Measurements from ENCODE around the gene EFTUD2.

EFTUD2 gene

DNA sequence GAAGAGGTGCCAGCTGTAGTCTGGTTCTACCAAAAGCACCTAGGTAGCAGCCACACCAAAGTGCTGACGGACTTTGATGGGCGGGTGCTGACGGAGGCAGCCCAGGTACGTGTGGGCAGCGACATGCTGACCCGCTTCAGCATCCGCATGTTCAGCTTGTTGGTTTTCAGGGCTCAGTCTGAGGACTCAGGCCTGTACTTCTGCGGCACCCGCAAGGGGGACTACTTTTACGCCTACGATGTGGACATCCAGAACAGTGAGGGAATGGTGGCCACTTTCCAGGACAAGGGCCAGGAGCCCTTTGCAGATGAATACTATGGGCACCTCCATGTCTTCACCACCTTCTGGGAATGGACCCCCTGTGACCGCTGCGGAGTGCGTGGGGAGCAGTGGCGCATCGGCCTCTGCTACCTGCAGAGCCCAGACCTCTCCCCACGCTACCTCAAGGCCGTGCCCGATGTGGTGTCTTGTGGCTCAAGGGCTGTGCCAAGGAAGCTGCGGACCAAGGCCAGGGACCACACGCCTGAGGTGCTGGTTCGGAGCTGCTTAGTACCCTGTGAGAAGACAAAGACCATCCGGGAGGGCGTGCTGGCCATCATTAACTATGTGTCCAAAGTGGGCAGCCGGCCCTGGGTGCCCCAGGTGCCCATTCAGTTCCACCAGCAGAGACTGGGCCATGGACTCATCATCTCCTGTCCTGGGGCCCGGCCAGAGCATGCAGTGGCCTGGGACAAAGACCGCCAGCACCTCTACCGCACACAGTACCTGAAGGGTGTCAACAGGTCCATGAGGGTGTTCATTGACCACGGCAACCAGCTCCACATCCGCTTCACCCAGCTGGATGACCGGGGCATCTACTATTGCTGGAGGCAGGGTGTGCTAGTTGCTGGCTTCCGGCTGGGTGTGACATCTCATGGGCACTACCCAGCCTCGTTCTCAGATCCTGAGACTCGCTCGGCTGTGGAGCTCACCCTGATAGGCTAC is 5.0 kb upstream of the EFTUD2 start:
- no peak overlapping the region for H3K4me3 ChIP-seq (replicated peaks; ENCODE audit: low read depth, low read length)
- TF ChIP-seq, protein P1, sequence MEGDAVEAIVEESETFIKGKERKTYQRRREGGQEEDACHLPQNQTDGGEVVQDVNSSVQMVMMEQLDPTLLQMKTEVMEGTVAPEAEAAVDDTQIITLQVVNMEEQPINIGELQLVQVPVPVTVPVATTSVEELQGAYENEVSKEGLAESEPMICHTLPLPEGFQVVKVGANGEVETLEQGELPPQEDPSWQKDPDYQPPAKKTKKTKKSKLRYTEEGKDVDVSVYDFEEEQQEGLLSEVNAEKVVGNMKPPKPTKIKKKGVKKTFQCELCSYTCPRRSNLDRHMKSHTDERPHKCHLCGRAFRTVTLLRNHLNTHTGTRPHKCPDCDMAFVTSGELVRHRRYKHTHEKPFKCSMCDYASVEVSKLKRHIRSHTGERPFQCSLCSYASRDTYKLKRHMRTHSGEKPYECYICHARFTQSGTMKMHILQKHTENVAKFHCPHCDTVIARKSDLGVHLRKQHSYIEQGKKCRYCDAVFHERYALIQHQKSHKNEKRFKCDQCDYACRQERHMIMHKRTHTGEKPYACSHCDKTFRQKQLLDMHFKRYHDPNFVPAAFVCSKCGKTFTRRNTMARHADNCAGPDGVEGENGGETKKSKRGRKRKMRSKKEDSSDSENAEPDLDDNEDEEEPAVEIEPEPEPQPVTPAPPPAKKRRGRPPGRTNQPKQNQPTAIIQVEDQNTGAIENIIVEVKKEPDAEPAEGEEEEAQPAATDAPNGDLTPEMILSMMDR (IDR thresholded peaks at IDR 0.05; ENCODE audit: insufficient read depth, low read length, poor library complexity, severe bottlenecking) = no peak
- no peak for DNase-seq (ENCODE audit: extremely low read depth, insufficient read length)
- no peaks in the 10 kb centered on the region for H3K36me3 ChIP-seq (ENCODE audit: control insufficient read depth, insufficient read depth, low read length)
- no peaks in the 10 kb centered on the region; the same call in 1 of the 2 replicates for H3K27me3 ChIP-seq (replicated peaks; ENCODE audit: control insufficient read depth, insufficient read depth, low read length)

DNA sequence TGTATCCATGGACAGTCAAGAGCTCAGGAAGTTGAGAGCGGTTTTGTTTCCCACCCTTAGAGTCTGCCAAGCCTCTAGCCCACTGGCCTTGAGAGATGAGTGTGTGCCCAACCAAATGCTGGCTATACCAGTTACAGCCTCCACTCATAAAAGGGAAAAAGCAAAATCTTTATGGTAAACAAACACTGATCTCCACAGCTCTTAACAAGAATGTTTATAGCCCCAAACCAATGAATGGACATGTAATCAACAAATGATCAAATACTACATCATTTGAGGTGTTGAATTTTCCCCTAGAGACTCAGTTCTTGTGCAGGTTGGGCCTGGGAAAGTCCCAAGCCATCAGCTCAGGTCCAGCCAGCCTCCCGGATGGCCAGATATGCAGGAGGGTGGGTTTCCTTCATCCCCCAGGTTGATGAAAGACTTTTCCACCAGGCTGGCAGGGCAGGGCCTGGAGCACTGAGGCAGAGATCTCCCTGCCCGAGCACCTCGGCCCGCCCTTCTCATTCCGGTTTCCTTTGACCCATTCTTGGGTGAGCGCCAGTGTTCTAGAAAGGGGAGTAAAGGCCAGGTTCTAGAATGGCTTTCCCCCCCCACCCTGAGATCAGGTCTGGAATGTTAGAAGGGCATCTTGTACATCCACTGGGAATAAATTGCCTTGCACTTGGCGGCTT is 3.9 kb upstream of the EFTUD2 start:
- TF ChIP-seq, protein P1 (IDR thresholded peaks at IDR 0.05; ENCODE audit: insufficient read depth, low read length, poor library complexity, severe bottlenecking) = no peak
- H3K27me3 ChIP-seq (replicated peaks; ENCODE audit: control insufficient read depth, insufficient read depth, low read length) = no peaks in the 10 kb centered on the region
- no peak for DNase-seq (ENCODE audit: extremely low read depth, insufficient read length)
- H3K4me3 ChIP-seq (replicated peaks; ENCODE audit: low read depth, low read length) = no peak overlapping the region
- no peaks in the 10 kb centered on the region for H3K36me3 ChIP-seq (ENCODE audit: control insufficient read depth, insufficient read depth, low read length)

DNA sequence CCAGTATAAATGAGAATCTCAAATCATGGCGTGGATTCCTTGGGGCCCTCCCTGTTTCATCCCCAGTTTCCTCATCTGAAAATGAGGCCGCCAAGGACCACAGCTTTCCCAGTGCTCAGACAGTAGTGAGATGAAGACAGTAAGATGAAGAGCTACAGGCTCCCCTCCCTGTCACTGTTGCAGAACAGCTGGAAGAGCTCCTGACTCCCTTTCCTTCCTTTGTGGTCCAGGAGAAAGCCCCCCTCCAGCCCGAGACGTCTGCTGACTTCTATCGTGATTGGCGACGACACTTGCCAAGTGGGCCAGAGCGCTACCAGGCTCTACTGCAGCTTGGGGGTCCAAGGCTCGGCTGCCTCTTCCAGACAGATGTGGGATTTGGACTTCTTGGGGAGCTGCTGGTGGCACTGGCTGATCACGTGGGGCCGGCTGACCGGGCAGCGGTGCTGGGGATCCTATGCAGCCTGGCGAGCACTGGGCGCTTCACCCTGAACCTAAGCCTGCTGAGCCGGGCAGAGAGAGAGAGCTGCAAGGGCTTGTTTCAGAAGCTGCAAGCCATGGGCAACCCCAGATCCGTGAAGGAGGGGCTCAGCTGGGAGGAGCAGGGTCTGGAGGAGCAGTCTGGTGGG is 3.0 kb upstream of the EFTUD2 start:
- no peaks in the 10 kb centered on the region for H3K27me3 ChIP-seq (replicated peaks; ENCODE audit: control insufficient read depth, insufficient read depth, low read length)
- H3K4me3 ChIP-seq (replicated peaks; ENCODE audit: low read depth, low read length) = no peak overlapping the region
- no peaks in the 10 kb centered on the region for H3K36me3 ChIP-seq (ENCODE audit: control insufficient read depth, insufficient read depth, low read length)
- no peak for DNase-seq (ENCODE audit: extremely low read depth, insufficient read length)
- TF ChIP-seq, protein P1 (IDR thresholded peaks at IDR 0.05; ENCODE audit: insufficient read depth, low read length, poor library complexity, severe bottlenecking) = no peak

DNA sequence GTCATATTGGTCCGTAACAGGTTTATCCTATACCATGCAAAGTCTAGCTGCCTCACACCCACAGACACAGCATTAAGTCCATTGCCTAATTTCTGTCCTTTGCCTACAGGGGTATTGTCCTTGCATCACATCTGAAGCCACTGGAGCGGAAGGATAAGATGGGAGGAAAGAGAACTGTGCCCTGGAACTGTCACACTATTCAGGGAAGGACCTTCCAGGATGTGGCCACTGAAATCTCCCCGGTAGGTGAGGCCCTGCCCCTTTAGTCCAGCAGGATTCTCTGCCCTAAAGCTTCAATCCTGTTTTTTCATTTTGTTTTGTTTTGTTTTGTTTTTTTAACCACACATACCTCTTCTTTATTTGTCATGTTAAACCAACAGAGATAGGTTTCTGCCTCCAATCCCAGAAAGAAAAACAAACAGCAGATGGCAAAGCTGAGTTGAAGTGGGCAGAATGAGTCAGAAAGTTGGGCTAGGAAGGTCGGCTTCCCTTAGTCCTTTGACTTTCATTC is 2.2 kb upstream of the EFTUD2 start:
- no peaks in the 10 kb centered on the region for H3K36me3 ChIP-seq (ENCODE audit: control insufficient read depth, insufficient read depth, low read length)
- DNase-seq (ENCODE audit: extremely low read depth, insufficient read length) = no peak
- TF ChIP-seq, protein P1 (IDR thresholded peaks at IDR 0.05; ENCODE audit: insufficient read depth, low read length, poor library complexity, severe bottlenecking) = no peak
- no peaks in the 10 kb centered on the region for H3K27me3 ChIP-seq (replicated peaks; ENCODE audit: control insufficient read depth, insufficient read depth, low read length)
- no peak overlapping the region for H3K4me3 ChIP-seq (replicated peaks; ENCODE audit: low read depth, low read length)

DNA sequence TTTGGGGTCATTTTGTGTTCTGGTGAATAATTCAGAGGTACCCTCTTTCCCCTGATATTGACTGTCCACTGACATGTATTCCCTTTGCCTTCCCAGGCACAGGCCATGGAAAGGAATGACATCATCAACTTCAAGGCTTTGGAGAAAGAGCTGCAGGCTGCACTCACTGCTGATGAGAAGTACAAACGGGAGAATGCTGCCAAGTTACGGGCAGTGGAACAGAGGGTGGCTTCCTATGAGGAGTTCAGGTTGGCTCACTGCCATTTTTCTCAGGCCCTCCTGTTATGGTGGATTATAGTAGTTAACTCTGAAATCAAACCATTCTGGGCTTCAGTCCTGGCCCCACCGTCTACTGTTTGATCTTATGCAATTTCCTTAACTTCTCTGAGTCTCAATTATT is 1.6 kb upstream of the EFTUD2 start:
- TF ChIP-seq, protein P1 (IDR thresholded peaks at IDR 0.05; ENCODE audit: insufficient read depth, low read length, poor library complexity, severe bottlenecking) = no peak
- Histone ChIP-seq H3K27me3 (replicated peaks; ENCODE audit: control insufficient read depth, insufficient read depth, low read length) (no peaks in the 10 kb centered on the region), H3K36me3 (ENCODE audit: control insufficient read depth, insufficient read depth, low read length) (no peaks in the 10 kb centered on the region), H3K4me3 (replicated peaks; ENCODE audit: low read depth, low read length) (no peak overlapping the region)
- no peak for DNase-seq (ENCODE audit: extremely low read depth, insufficient read length)

All from GM06990 (cell line).